NOMO-1 (cell line): ENCODE data around the gene CD19.
"Not testable (repeated sequence)": the region's sequence is repeated elsewhere in the genome, so short reads cannot be mapped to it uniquely, and the experiment has no call there.

Source experiments
- DNase-seq, 2 experiments: peaks; one replicate each; lab custom pipeline; 2025; ENCODE audit not compliant: unreplicated experiment in 2 of 2; lab: John Stamatoyannopoulos, UW

CD19 gene

GRCh38 chr16:28931801-28932225 is at the start of gene CD19:
CD19 (plus strand) TSS chr16:28931971; CDS start chr16:28932001, 30 bp downstream.
- no peak for DNase-seq

GRCh38 chr16:28882551-28883160 is 49.1 kb upstream of the CD19 start:
- DNase-seq = no peak

- no peak for DNase-seq
These were observed 48.4 kb upstream of the CD19 start for GRCh38 chr16:28883221-28883996.

- DNase-seq = no peak
These were observed 47.7 kb upstream of the CD19 start for GRCh38 chr16:28884045-28884444.

- no peak for DNase-seq
These were observed 44.8 kb upstream of the CD19 start for GRCh38 chr16:28886945-28887344.

DNA sequence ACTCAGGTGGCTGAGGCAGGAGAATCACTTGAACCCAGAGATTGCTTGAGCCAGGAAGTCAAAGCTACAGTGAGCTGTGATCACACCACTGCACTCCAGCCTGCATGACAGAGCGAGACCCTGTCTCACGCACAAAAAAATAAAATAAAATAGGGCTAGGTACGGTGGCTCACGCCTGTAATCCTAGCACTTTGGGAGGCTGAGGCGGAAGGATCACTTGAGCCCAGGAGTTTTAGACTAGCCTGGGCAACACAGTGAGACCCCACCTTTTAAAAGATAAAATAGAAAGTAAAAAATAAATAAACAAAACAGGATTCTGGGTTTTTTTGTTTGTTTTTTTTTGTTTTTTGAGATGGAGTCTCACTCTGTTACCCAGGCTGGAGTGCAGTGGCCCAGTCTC is 41.4 kb upstream of the CD19 start:
- not testable (repeated sequence) for DNase-seq

DNA sequence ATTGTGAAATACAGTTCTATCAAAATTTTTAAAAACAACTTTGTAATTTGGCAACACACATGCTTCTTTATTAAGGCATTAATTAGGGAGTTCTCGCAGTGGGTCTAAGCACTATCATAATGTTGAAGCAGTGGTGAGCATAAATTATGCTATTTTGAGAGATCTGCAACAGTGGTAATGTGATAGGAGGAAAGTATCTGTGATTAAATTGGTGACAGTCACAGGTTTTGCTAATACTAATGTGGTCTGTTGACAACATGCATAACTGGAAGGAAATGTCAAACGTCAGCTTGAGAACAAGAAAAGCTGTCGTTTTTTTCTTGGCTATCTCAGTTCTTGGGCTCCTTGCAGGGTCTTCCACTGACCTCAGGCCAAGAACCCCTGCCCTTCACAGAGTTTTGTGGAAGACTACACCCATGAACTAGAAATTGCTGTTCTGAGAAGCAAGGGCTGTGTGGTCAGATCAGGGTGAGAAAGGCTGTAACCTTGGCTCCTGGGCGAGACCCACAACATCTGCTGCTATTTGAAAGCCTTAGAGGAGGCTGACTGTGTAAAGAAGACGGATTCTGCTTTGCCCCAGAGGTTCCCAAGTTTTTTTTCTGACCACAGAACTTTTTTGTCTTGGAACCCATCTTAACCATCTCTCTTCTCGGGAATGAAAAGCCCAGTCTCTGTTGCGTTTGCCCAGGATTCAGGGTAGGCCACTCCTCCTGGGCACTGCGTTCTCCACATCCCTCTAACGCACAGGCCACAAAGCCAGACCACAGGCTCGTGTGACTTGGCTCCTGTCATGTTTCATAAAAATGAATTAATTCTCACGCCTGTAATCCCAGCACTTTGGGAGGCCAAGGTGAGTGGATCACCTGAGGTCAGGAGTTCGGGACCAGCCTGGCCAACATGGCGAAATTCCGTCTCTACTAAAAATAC is 39.5 kb upstream of the CD19 start:
- DNase-seq = no peak

DNA sequence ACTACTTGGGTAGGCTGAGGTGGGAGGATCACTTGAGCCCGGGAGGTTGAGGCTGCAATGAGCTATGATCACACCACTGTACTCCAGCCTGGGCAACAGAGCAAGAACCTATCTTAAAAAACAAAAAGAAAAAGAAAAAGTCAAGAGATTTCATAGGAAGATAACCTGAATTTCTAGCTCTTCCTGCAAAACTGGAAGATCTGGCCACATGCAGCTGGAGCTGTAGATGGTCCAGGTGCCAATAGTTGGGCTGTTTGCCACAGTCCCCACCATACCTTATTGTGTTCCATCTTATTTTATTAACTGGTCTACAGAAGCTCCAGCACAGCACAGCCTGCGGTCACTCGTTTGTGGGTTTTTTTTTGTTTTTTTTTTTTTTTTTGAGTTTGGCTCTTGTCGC is 38.5 kb upstream of the CD19 start:
- no peak for DNase-seq

DNA sequence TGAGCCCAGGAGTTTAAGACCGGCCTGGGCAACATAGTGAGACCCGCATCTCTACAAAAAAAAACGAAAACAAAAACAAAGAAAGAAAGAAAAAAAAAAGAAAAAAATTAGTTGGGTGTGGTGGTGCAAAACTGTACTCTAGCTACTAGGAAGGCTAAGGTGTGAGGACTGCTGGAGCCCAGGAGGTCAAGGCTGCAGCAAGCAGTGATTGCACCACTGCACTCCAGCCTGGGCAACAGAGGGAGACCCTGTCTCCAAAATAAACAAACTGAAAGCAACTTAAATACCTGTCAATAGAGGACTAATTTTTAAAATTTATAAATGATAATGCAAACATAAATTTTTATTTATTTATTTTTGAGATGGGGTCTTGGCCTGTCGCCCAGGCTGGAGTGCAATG is 36.2 kb upstream of the CD19 start:
- DNase-seq = no peak

DNA sequence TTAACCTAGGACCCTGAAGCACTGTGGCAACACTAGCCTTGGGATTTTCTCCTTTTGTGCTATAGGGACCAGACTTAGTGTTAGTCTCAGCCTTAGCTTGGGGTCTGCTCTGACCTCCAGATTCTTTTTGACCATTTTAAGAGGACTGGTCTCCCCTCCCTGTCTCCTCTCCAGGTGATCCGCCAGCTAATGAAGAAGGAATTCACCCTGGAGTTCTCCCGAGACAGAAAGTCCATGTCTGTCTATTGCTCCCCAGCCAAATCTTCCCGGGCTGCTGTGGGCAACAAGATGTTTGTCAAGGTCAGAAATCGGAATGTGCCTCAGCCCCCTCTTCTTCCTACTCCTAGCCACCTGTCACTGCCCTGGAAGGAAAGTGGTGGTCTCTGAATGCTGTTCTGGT is 33.9 kb upstream of the CD19 start:
- DNase-seq = no peak

DNA sequence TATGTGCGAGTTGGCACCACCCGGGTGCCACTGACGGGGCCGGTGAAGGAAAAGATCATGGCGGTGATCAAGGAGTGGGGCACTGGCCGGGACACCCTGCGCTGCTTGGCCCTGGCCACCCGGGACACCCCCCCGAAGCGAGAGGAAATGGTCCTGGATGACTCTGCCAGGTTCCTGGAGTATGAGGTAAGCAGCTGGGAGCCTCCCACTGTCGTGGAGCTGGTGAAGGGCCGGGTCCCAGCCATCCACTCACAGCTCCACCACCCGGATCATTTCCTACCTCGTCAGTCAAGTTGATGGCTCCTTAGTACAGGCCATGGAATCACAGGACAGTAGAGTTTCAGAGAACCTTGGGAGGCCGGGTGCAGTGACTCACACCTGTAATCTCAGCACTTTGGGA is 33.5 kb upstream of the CD19 start:
- no peak for DNase-seq

- no peak for DNase-seq
These were observed 32.8 kb upstream of the CD19 start for GRCh38 chr16:28898942-28899341.

DNA sequence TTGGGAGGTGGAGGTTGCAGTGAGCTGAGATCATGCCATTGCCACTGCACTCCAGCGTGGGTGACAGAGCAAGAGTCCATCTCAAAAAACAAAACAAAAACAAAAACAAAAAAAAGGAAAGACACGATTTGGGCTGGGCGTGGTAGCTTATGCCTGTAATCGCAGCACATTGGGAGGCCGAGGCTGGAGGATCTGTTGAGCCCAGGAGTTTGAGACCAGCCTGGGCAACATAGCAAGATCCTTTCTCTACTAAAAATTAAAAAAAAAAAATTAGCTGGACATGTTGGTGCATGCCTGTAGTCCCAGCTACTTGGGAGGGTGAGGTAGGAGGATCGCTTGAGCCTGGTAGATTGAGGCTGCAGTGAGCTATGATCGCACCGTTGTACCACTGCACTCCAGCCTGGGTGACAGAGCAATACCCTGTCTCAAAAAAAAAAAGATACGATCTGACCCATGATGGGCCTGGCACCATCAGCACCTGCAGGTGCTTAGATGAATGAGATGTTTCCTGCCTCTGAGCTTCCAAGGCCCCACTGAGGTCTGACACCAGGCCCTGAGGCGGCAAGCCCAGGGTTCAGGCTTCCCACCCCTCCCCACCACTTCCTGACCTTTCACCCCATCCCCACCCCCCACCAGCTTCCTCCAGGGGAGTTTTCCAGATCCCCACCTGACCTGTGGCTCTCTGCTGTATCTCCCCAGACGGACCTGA is 31.7 kb upstream of the CD19 start:
- DNase-seq = no peak

- DNase-seq = no peak
These were observed 31.2 kb upstream of the CD19 start for GRCh38 chr16:28900601-28901000.

- no peak for DNase-seq
These were observed 29.9 kb upstream of the CD19 start for GRCh38 chr16:28901862-28902261.

GRCh38 chr16:28902909-28903308 is 28.9 kb upstream of the CD19 start:
- DNase-seq = no peak

- no peak for DNase-seq
These were observed 28.3 kb upstream of the CD19 start for GRCh38 chr16:28903344-28904042.

- DNase-seq = no peak
These were observed 27.4 kb upstream of the CD19 start for GRCh38 chr16:28904363-28904762.

DNA sequence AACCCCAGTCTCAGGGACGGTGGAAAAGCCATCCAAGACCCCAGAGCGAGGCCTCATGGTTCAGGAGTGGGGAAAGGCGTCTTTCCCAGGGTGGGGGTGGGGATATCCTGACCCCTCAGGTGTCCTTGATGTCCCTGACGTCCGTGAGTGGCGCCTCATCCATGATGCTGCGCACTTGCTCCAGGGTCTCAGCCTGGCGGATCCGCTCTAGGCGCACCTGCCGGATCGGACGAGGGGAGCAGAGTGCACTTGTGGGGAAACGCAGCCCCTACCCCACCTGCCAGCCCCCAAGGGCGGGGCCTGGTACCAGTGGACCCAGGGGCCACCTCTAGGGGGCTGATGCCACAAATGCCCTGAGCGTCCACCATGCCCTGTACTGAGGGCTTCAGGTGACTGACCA is 26.9 kb upstream of the CD19 start:
- no peak for DNase-seq

DNA sequence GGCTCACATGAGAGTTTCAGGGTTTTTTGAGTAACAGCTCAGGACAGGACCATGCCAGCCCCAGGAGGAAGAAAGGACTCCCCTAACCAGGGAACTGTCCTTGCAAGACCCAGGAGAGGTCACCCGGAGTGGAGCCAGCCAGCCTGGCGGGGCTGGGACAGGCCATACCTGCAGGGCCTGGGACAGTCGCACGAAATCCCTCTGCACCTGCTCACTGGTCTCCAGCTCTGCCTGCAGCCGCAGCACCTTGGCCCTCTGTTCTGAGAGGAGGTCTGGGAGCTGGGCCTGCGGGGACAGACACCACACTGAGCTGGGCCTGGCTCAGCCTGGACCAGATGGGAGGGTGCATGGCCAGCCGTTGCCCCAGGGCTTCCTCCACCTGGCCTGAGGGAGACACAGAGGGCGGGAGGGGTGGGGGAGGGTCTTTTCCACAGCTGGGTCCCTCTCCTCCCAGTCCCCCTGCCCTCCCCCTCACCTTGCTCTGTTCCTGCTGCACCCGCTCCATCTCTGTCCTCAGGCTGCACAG is 26.5 kb upstream of the CD19 start:
- DNase-seq = no peak
